Measurements from ENCODE around the gene KRT80.

KRT80 gene

GRCh38 chr12:52152905-52153317 lies 38.9 kb downstream of the KRT80 start:
- no peak overlapping the region for H2BK12ac ChIP-seq (ENCODE audit: low read length in 2 of 2)
- no peak overlapping the region for H3K23ac ChIP-seq (ENCODE audit: low read length in 2 of 2)
- H3K27me3 ChIP-seq (ENCODE audit: control insufficient read depth in 1 of 2, insufficient read depth in 1 of 2, low read length in 2 of 2), result no peaks in the 10 kb centered on the region
- no peaks in the 10 kb centered on the region for H3K9me3 ChIP-seq (ENCODE audit: control insufficient read depth, low read length)
- H2BK5ac ChIP-seq (ENCODE audit: low read depth, low read length, poor library complexity, severe bottlenecking), result no peak overlapping the region
- H4K91ac ChIP-seq (ENCODE audit: low read length), result no peak overlapping the region
- H4K8ac ChIP-seq (ENCODE audit: low read length), result no peak overlapping the region
- H3K4me2 ChIP-seq (ENCODE audit: low read length, poor library complexity, severe bottlenecking), result no peak overlapping the region
- no peak for DNase-seq
- H3K27ac ChIP-seq (ENCODE audit: low read length, poor library complexity, severe bottlenecking), result no peak overlapping the region
- 76% methylated on average over 5 of the region's 5 CpGs for WGBS
- H2AFZ ChIP-seq (ENCODE audit: low read depth, low read length), result no peak overlapping the region
- peak overlapping the region; percentile 27 for H2AK5ac ChIP-seq (ENCODE audit: low read length, severe bottlenecking)
- no peak overlapping the region for H2BK120ac ChIP-seq (ENCODE audit: low read depth, low read length)
- H3K4ac ChIP-seq (ENCODE audit: low read depth in 1 of 2, low read length in 2 of 2), result no peak overlapping the region
- no peak overlapping the region for H3K14ac ChIP-seq (ENCODE audit: low read length in 2 of 2)
- H3K36me3 ChIP-seq (ENCODE audit: control insufficient read depth in 1 of 2, insufficient read depth in 2 of 2, low read depth in 1 of 2, low read length in 2 of 2), result no peaks in the 10 kb centered on the region
- H3K79me1 ChIP-seq (replicated peaks; ENCODE audit: low read length, poor library complexity, severe bottlenecking), result no peaks in the 10 kb centered on the region
- H2BK15ac ChIP-seq (ENCODE audit: low read depth, poor library complexity, severe bottlenecking), result no peak overlapping the region
- no peak overlapping the region for H3K18ac ChIP-seq (ENCODE audit: low read depth in 1 of 2, low read length in 2 of 2)
- H3K4me1 ChIP-seq (ENCODE audit: control insufficient read depth, insufficient read depth, low read depth, low read length), result peaks cover 37% of the 10 kb centered on the region
- no peak overlapping the region for H3K4me3 ChIP-seq (ENCODE audit: insufficient read depth in 1 of 2, low read depth in 1 of 2, low read length in 2 of 2)
- peak overlapping the region; percentile 79 for H3K9ac ChIP-seq (ENCODE audit: low read length)

GRCh38 chr12:52151837-52152783 lies 39.7 kb downstream of the KRT80 start:
- H3K27ac ChIP-seq (ENCODE audit: low read length, poor library complexity, severe bottlenecking), result no peak overlapping the region
- peak overlapping the region; percentile 79 for H3K9ac ChIP-seq (ENCODE audit: low read length)
- peak overlapping the region; percentile 1 to 60 for H3K18ac ChIP-seq (ENCODE audit: low read depth in 1 of 2, low read length in 2 of 2)
- H2BK12ac ChIP-seq (ENCODE audit: low read length in 2 of 2), result peak overlapping the region in 1 of 2 experiments; percentile 72
- peaks cover 44% of the 10 kb centered on the region for H3K4me1 ChIP-seq (ENCODE audit: control insufficient read depth, insufficient read depth, low read depth, low read length)
- H3K23ac ChIP-seq (ENCODE audit: low read length in 2 of 2), result no peak overlapping the region
- no peaks in the 10 kb centered on the region for H3K27me3 ChIP-seq (ENCODE audit: control insufficient read depth in 1 of 2, insufficient read depth in 1 of 2, low read length in 2 of 2)
- peak overlapping the region; percentile 56 for H3K4me2 ChIP-seq (ENCODE audit: low read length, poor library complexity, severe bottlenecking)
- H4K91ac ChIP-seq (ENCODE audit: low read length), result peak overlapping the region; percentile 40
- peak; percentile 56 for DNase-seq
- no peak overlapping the region for H4K8ac ChIP-seq (ENCODE audit: low read length)
- no peaks in the 10 kb centered on the region for H3K79me1 ChIP-seq (replicated peaks; ENCODE audit: low read length, poor library complexity, severe bottlenecking)
- no peak overlapping the region for H2BK5ac ChIP-seq (ENCODE audit: low read depth, low read length, poor library complexity, severe bottlenecking)
- no peaks in the 10 kb centered on the region for H3K9me3 ChIP-seq (ENCODE audit: control insufficient read depth, low read length)
- peak overlapping the region; percentile 74 for H2AFZ ChIP-seq (ENCODE audit: low read depth, low read length)
- no peak overlapping the region for H3K4ac ChIP-seq (ENCODE audit: low read depth in 1 of 2, low read length in 2 of 2)
- H2BK15ac ChIP-seq (ENCODE audit: low read depth, poor library complexity, severe bottlenecking), result peak overlapping the region; percentile 20
- H3K4me3 ChIP-seq (ENCODE audit: insufficient read depth in 1 of 2, low read depth in 1 of 2, low read length in 2 of 2), result peak overlapping the region; percentile 49 to 66
- H2BK120ac ChIP-seq (ENCODE audit: low read depth, low read length), result no peak overlapping the region
- WGBS, result 30% methylated on average over 36 of the region's 63 CpGs
- H3K36me3 ChIP-seq (ENCODE audit: control insufficient read depth in 1 of 2, insufficient read depth in 2 of 2, low read depth in 1 of 2, low read length in 2 of 2), result no peaks in the 10 kb centered on the region
- no peak overlapping the region for H3K14ac ChIP-seq (ENCODE audit: low read length in 2 of 2)
- H2AK5ac ChIP-seq (ENCODE audit: low read length, severe bottlenecking), result no peak overlapping the region

GRCh38 chr12:52151153-52151836 lies 40.5 kb downstream of the KRT80 start:
- DNase-seq, result no peak
- peaks cover 47% of the 10 kb centered on the region for H3K4me1 ChIP-seq (ENCODE audit: control insufficient read depth, insufficient read depth, low read depth, low read length)
- H3K9ac ChIP-seq (ENCODE audit: low read length), result peak overlapping the region; percentile 79
- H3K27me3 ChIP-seq (ENCODE audit: control insufficient read depth in 1 of 2, insufficient read depth in 1 of 2, low read length in 2 of 2), result no peaks in the 10 kb centered on the region
- no peaks in the 10 kb centered on the region for H3K9me3 ChIP-seq (ENCODE audit: control insufficient read depth, low read length)
- H3K27ac ChIP-seq (ENCODE audit: low read length, poor library complexity, severe bottlenecking), result no peak overlapping the region
- H4K91ac ChIP-seq (ENCODE audit: low read length), result no peak overlapping the region
- H3K18ac ChIP-seq (ENCODE audit: low read depth in 1 of 2, low read length in 2 of 2), result peak overlapping the region in 1 of 2 experiments; percentile 60
- no peaks in the 10 kb centered on the region for H3K79me1 ChIP-seq (replicated peaks; ENCODE audit: low read length, poor library complexity, severe bottlenecking)
- H3K14ac ChIP-seq (ENCODE audit: low read length in 2 of 2), result no peak overlapping the region
- no peak overlapping the region for H2AFZ ChIP-seq (ENCODE audit: low read depth, low read length)
- WGBS, result 99% methylated on average over 10 of the region's 10 CpGs
- H3K23ac ChIP-seq (ENCODE audit: low read length in 2 of 2), result no peak overlapping the region
- no peak overlapping the region for H2BK15ac ChIP-seq (ENCODE audit: low read depth, poor library complexity, severe bottlenecking)
- H3K4me2 ChIP-seq (ENCODE audit: low read length, poor library complexity, severe bottlenecking), result no peak overlapping the region
- H2BK5ac ChIP-seq (ENCODE audit: low read depth, low read length, poor library complexity, severe bottlenecking), result no peak overlapping the region
- H2AK5ac ChIP-seq (ENCODE audit: low read length, severe bottlenecking), result no peak overlapping the region
- no peak overlapping the region for H2BK120ac ChIP-seq (ENCODE audit: low read depth, low read length)
- peak overlapping the region in 1 of 2 experiments; percentile 72 for H2BK12ac ChIP-seq (ENCODE audit: low read length in 2 of 2)
- H3K36me3 ChIP-seq (ENCODE audit: control insufficient read depth in 1 of 2, insufficient read depth in 2 of 2, low read depth in 1 of 2, low read length in 2 of 2), result no peaks in the 10 kb centered on the region
- no peak overlapping the region for H4K8ac ChIP-seq (ENCODE audit: low read length)
- peak overlapping the region in 1 of 2 experiments; percentile 29 for H3K4ac ChIP-seq (ENCODE audit: low read depth in 1 of 2, low read length in 2 of 2)
- no peak overlapping the region for H3K4me3 ChIP-seq (ENCODE audit: insufficient read depth in 1 of 2, low read depth in 1 of 2, low read length in 2 of 2)

GRCh38 chr12:52149651-52150241 lies 42.1 kb downstream of the KRT80 start:
- 85% methylated on average over 5 of the region's 5 CpGs for WGBS
- H3K4me2 ChIP-seq (ENCODE audit: low read length, poor library complexity, severe bottlenecking), result no peak overlapping the region

More at GRCh38 chr12:52149651-52150241, 42.1 kb downstream of the KRT80 start:
- Histone ChIP-seq H2BK120ac (ENCODE audit: low read depth, low read length) (no peak overlapping the region), H4K91ac (ENCODE audit: low read length) (no peak overlapping the region), H3K36me3 (ENCODE audit: control insufficient read depth in 1 of 2, insufficient read depth in 2 of 2, low read depth in 1 of 2, low read length in 2 of 2) (no peaks in the 10 kb centered on the region), H3K4ac (ENCODE audit: low read depth in 1 of 2, low read length in 2 of 2) (no peak overlapping the region), H3K14ac (ENCODE audit: low read length in 2 of 2) (peak overlapping the region in 1 of 2 experiments; percentile 38), H3K9me3 (ENCODE audit: control insufficient read depth, low read length) (no peaks in the 10 kb centered on the region), H3K9ac (ENCODE audit: low read length) (no peak overlapping the region), H3K4me1 (ENCODE audit: control insufficient read depth, insufficient read depth, low read depth, low read length) (peaks cover 60% of the 10 kb centered on the region), H2BK12ac (ENCODE audit: low read length in 2 of 2) (peak overlapping the region in 1 of 2 experiments; percentile 49), H3K23ac (ENCODE audit: low read length in 2 of 2) (no peak overlapping the region), H3K79me1 (replicated peaks; ENCODE audit: low read length, poor library complexity, severe bottlenecking) (no peaks in the 10 kb centered on the region), H3K18ac (ENCODE audit: low read depth in 1 of 2, low read length in 2 of 2) (peak overlapping the region in 1 of 2 experiments; percentile 41), H2BK15ac (ENCODE audit: low read depth, poor library complexity, severe bottlenecking) (no peak overlapping the region), H2AK5ac (ENCODE audit: low read length, severe bottlenecking) (no peak overlapping the region), H2BK5ac (ENCODE audit: low read depth, low read length, poor library complexity, severe bottlenecking) (no peak overlapping the region), H3K27me3 (ENCODE audit: control insufficient read depth in 1 of 2, insufficient read depth in 1 of 2, low read length in 2 of 2) (no peaks in the 10 kb centered on the region), H3K27ac (ENCODE audit: low read length, poor library complexity, severe bottlenecking) (no peak overlapping the region), H4K8ac (ENCODE audit: low read length) (no peak overlapping the region), H2AFZ (ENCODE audit: low read depth, low read length) (no peak overlapping the region), H3K4me3 (ENCODE audit: insufficient read depth in 1 of 2, low read depth in 1 of 2, low read length in 2 of 2) (no peak overlapping the region)
- DNase-seq, result no peak

All from mesenchymal stem cell (in vitro differentiated cells and primary cell).